NCI-H345 treated with DMSO at 0.1 percent for 48 hours (cell line): ENCODE measurements around the gene SLC1A4.
A peak's percentile ranks its signal among the peaks of the same experiment; 100 is the strongest.

ENCODE experiments used
- DNase-seq: peaks from one replicate; lab custom pipeline; 2025; ENCODE audit not compliant: unreplicated experiment; lab: John Stamatoyannopoulos, UW

The SLC1A4 gene

DNA sequence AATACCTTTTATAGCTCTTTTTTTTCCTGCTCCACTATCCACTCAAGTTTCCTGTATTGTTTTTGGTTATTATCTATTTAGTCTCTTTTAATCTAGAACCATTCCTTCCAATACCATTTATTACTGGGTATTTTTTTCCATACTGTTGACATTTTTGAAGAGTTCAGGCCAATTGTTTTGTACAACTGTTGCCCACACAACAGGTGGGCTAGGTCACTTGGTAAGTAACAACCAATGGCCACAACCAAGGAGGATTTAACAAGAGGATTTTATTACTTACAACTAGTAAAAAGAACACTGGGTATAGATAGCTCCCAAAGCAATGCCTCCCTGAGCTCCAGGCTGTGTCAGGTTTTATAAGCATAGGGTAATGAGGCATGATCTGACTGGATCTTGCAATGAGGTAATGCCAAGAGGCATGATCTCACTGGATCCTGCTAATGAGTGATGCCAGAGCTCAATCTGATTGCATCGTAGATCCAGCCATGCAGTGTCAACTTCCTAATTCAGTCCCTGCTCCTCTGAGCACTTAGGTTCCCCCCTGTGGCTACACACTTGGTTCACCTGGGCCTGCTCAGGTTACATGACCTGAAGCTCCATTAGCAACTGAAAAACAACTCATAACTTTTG, 59.9 kb downstream of the SLC1A4 start:
- DNase-seq, result no peak

DNA sequence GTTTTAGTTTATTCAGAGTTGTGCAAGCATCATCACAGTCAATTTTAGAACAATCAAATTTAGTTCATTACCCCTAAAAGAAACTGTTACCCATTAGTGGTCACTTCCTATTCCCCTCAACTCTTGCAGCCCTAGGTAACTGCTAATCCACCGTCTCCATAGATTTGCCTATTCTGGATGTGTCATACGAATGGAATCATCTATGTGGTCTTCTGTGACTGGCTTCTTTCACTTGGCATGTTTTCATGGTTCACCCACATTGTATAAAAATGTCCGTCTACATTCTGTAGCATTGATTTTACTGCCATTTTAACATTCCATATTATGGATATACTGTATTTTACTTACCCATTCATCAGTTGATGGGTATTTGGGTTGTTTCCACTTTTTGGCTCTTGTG, 61.7 kb downstream of the SLC1A4 start:
- DNase-seq, result no peak

DNA sequence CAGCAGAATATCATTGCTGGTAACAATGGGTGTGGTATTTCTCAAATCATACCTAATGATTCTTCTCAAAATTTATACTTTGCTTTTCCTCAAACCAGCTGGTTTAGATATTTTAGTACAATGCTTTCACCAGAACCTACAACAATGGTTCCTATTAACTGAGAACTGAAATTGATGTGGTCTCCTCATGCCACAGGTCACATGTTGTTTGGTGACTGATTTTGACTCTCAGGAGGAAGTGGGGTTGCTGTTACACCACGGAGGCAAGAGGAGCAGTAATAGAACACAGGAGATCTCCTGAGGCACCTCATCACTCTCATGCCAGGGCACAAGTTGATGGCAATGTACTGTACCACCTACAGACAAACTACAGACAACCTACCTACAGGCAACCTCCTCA, 64.0 kb downstream of the SLC1A4 start:
- DNase-seq, result no peak

DNA sequence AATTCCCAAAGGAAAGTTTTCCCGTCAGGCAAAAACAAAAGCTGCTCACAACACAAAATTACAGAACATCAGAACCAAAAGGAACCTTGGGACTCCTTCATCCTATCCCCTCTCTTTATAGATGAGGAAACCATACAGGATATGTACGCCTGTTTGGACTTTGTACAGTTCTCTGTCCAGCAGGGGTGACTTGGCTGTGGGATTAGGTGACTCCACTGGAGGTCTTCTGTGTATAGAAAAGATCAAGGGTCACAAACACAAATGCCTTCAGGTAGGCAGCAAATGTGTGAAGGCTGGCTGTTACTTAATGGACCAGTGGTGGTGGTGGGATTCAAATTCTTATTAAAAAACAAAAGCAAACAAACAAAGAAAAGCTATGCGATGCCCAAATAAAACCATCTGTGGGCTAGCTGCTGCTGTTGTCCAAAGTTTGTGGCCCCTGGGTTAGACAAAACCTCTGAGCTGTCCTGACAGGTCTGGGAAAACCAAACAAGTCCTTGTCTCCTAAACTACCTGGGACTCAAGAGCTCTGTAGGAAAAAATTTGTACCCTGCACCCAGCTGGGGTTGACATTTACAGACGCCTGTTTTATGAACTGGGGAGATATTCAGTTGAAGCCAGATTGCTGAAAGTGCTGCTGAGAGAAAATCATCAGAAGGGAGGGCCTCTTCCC, 65.7 kb downstream of the SLC1A4 start:
- DNase-seq, result no peak

DNA sequence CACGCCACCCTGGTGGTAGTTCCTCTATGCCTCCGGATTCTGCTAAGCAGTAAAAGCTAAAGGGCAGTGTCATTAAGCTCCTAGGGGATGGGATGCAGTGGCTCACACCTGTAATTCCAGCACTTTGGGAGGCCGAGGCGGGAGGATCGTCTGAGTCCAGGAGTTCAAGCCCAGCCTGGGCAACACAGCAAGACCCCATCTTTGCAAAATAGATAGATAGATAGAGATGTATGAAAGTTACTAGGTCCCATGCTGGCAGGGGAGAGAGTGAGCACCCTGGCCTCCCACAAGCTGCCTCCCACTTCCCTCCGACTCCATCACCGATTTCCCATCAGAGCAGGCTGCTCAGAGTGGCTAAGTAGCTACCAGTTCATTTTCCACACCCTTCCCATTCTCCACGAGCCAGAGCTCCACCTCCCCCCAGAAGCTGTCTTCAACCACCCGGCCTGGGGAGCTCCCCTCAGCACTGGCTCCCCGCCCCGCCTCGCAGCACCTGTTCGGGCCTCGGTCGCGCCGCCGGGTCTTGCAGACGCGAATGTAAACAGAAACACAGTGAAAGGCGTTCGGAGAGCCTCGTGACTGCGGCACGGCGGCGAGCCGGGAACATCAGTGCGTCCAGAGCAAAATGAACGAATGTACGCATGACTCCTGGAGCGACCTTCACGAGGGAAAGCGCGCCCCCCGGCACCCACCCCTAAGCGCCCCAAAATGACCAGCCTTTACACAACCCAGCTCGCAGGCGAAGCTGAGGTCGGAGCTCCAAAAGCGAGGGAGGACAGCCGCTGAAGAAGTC, 66.4 kb downstream of the SLC1A4 start:
- peak; percentile 74 for DNase-seq

DNA sequence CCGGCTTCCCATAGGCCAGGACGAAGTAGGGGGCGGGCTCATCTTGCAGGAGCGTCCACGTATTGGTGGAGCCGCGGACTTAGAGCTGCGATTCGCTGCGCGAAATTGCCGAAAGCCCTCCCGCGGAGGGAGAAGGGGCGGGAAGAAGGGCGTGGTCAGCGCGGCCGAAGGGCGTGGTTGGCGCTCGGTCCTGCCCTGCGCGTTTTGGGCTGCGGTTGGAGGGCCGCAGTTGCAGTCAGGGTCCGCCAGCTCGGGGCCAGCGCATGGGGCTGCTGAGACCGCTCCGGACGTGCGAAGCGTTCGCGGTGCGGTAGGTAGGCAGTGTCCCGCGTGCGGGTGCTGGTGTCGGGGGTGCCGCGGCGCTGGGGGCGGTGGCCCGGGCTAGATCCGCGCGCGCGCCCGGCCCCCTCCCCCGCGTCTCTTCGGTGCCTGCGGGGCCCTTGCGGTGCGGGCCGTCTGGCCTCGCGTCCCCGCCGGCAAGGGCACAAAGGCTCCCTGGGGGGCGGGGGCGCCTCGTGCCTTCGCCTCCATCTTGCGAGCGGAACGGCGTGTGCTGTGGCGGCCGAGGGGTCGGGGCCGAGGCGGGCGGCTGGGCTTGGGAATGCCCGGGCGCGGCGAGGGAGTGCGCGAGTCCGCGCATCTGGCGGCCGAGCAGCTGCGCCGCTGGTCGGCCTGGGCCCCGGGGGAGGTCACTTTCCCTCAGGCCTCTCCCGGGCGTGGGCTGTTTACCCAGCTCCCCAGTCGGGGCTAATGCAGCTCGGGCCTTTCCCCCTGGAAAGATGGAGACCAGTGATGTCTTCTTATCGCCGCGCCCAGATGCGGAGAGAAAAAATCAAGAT, 67.2 kb downstream of the SLC1A4 start, which contains the start of gene CEP68:
Gene CEP68 (plus strand): TSS at position 202 of the 839 bp plus-strand sequence. CDS start 13,029 bp downstream, outside the sequence.
- DNase-seq, result peak; percentile 97

DNA sequence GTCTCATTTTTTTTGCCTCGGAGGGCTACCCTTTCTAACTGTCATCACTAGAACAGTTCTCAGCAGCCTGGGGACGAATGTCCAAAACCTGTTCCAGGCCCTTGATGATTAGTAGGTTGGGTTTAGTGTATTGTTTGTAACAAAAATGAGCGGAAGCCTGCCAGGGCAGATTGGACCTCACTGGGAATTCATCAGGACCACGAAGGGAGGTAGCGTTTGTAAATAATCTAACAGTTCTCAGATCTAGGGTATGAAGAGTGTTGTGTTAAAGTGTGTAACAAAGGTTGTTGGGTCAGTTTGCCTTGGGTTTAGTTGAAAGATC, 67.8 kb downstream of the SLC1A4 start:
- no peak for DNase-seq

DNA sequence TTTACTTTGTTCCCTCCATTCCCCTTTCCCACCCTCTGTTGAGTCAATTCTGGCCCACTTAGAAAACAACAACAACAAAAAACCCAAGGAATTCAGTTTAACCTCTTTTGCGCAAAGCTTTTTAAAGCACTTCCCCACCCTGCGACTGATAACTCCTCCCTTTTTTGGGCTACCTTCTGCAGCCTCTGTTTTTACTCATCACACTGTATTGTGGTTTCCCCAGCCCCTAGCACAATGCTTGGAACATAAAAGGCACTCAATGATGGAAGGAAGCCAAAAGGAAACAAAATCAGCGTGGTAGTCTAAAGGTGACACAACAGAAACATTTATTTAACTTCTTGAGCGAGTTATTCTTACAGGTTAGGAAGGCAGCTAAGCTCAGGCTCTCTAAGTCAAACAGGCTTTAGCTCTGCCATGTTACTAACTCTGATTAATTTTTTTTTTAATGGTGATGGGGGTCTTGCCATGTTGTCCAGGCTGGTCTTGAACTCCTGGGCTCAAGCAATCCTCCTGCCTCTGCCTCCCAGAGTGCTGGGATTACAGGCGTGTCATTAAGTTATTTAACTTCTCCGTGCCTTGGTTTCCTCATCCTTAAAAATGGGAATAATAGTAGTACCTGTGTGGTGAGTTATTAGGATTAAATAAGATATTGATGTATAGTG, 68.3 kb downstream of the SLC1A4 start:
- DNase-seq, result peak; percentile 34

DNA sequence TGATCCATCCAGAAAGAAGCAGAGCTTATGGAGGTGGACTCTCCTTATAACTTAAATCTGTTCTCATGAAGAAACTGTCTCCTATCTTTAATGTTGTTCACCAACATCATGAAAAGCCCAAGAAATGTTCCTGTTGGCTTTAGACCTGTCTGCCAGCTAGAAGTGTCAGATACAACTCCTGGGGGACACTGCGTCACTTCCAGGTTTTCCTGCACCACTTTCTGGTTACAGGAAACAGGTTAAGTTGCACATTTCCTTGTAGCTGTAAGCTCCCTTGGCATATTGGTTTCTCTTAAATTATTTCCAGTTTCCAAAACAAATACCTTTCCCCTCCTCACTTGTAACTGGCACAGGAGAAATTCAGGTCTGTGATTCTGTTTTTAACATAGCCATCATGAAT, 69.9 kb downstream of the SLC1A4 start:
- no peak for DNase-seq

DNA sequence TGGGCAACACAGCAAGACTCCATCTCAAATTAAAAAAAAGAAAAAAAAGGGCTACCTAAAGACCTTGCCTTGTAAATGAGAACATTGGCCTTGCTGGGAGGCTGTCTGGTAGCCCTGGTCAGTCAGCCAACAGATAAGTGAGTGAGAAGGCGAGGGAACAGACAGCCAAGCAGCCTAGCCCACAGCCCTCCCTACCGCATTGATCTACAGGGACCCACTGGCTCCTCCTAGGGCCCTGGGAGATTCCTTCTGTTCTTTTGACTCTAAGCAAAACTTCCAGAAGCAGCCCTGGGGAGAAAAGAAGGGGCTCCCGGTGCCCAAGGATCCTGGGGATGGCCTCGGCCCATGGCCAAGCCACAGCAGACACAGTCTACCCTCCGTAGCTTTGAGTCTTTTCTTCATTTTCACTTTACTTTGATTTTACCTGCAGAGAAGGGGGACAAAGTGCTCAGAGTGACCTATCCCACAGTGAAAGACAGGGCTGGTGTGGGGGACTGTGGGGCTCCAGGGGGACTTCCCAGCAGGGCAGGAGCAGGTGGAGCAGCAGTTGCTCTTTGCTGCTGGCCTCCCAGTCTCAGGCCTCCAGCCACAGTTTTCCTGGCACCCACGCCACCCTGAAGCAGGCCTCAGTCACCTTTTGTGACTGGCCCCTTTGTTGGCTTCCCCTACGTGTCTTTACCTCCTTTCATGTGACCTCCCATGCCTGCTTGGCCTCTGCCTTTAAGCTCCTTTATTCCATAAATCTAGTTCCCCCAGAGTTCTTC, 72.1 kb downstream of the SLC1A4 start:
- DNase-seq, result no peak

DNA sequence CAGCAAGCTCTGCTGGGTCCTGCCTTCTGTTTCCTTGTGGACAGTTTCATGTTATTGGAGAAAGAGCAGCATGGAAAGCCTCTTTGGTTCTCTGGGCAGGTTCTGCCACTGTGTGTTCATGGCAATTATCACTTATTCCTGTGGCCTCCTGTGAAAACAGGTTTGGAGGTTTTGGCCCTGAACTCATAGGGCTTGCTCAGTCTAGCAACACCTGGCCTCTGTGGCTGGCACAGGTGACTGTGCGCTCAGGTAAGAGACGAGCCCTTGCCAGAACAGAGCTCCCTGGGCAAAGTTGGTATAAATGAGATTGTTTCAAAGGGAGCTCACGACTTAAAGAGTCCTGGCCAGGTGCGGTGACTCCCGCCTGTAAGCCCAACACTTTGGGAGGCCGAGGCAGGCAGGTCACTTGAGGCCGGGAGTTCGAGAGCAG, 72.7 kb downstream of the SLC1A4 start:
- no peak for DNase-seq

DNA sequence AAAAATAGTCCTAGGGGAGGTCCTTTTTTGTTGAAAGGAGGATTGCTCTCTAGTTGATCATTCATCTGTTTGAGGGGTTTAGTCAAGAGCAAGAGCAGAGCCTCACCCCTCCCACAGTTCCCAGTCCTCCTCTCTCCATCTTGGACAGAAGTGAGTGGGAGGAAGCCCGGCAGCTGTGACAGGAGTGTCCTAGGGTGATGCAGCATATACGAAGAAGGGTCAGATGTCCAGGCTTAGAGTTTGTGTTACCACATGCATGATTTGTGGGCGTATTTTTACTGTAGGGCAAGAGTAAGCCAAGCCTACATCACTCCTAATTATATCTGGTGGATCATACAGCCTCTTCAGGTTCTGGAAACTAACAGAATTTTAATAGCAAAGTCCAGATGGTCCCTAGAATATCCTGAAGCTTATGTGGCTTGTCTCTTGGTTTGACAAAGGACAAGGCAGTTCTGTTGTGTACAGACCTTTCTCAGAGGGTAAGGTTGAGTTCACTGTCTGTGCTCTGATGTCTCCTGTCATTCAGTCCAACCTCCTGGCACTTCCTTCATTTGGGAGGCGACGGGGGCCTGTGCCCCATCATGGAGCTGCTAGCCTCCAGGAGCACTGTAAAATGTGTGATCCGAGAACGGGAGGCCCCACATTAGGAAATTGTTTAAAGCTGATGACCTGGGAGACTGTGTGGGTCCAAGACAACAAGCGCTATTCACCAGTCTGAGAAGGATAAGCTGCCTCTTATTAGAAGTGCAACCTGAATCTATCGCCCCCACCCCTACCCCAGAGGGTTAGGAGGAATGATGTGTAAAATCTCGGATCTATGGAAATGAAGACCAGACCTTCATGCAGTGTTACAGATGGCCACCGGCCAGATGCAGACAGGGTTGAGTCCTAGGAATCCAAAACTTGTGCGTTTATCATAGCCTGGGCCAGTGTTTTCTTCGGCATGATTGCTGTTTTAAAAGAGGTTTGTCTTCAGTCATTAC, 73.9 kb downstream of the SLC1A4 start:
- no peak for DNase-seq

DNA sequence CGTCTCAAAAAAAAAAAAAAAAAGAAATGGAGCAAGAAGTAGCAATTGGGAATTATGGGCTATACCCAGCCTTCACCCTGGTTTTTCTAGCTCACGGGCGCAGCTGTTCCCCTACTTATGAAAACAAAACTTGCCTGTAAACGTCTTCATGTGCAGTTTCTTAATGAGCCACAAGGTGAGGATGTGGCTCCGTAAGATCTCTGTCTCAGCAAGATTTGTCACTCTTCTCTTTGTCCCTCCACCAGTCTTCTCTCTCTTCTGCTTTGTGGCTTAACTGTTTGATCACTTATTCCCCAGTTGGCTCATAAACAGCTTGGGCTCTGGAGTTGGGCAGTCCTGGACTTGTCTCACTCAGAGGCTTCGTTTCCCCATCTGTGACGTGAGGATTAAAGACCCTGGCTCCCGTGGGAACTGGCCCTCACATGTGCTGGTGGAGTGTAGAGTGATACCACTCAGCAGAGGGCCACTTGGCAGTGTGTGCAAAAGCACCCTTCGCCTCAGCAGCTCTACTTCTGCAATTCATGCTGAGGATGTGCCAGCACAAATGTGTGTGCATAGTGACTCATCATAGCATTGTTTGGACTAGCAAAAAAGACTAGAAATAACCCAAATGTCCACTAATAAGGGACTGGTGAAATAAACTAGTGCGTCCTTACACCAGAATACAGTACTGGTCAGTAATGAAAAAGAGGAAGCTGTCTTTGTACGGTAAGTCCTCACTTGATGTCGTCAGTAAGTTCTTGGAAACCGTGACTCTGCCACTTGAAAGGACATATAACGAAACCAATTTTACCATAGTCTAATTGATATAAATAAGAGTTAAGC, 75.7 kb downstream of the SLC1A4 start:
- no peak for DNase-seq

DNA sequence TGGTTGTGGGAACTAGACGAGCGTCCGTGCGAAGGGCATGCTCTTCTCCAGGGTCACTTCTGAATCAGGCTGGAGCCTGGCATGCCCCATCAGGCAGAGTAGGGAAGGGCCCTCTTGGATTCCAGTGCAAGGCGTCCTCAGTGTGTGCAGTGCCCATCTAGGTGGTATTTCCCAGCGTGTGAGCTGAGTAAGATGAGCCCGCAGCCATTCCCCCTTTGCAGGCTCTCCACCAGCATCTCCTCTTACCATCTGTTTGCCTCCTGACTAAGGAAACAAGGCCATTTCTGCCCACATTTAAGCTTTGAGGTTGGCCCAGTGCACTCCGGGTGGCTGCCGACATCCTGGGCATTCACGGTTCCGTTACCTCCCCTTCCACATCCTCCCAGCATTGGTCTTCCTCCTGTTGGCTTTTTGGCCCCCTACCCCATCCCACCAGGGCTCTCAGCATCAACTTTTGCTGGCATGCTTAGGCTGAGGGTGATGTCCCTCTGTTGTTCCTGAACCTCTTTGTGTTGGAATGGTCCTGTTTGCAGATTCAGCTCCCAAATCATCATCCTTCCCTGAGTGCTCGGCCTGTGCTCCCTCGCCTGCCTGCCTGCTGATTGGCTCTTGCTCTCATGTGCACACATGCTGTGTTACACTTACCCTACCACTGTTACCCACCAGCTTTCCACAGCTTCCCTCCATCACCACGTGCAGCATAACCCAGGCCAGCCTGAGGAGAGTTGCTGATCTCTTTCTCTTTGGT, 78.8 kb downstream of the SLC1A4 start:
- no peak for DNase-seq

DNA sequence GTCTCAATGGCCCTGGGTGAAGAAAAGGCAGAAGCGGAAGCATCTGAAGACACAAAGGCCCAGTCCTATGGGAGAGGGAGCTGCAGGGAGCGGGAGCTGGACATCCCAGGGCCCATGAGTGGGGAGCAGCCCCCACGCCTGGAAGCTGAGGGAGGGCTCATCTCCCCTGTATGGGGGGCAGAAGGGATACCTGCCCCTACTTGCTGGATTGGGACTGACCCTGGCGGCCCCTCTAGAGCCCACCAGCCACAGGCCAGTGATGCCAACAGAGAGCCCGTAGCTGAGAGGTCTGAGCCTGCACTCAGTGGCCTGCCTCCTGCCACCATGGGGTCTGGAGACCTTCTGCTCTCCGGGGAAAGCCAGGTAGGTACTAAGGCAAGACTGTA, 80.2 kb downstream of the SLC1A4 start:
- DNase-seq, result no peak

DNA sequence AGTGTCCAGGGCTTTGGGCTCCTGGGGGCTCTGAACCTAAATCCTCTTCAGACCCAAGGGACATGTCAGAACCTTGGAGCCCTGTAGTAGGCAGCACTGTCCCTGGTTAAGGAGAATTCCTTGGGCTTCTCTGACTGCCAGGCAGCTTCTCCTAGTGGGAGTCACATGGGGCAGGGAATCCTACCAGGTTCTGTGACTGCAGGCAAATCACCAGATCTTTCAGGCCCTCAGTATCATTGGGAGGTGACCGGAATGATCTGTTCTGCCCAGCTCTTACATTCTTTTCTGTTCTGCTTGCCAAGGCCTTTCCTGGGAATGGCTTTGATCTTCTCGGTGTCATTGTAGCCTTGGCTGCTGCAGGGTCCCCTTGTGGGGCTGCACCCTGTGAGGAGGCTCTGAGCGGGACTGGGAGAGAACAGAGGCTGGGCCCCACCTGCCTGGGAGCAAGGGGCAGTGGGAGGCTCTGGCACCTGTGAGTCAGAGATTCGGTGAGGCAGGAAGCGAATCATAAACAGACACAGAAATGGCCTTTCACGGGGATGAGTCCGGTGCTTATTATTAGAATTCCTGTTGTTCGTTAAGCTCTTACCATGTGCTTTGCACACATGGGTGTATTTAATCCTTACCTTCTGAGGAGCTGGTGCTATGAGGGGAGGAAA, 81.1 kb downstream of the SLC1A4 start:
- DNase-seq, result no peak

DNA sequence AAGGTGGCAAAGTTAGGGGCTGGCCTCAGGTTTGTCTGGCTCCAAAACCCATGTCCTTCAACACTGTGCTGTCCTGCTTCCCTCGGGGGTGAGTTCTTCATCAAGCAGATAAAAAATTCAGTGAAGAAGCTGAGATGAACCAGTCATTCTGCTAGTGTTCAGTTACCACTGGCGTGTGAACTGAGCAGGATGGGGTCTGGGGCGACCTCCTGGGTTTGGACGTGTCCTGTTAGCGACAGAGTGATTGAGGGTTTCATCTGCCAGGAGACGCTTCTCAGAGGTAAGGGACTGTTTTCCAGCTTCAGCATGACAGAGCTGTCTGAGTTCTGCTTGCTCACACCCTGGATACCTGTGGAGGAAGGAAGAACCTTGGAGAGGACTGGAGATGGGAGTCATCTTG, 81.7 kb downstream of the SLC1A4 start:
- no peak for DNase-seq
